B cell (primary cell): ENCODE results near the gene BLVRB. TPM values are rescaled to one million over a fixed set of nuclear protein-coding genes. Genes with fewer than 3 reads are reported as not detected.
"Not testable (repeated sequence)": the region's sequence is repeated elsewhere in the genome, so short reads cannot be mapped to it uniquely, and the experiment has no call there.

Source experiments
- ATAC-seq: fragments of 200-7000 bp; cut with Tn5 transposase; one replicate; pipeline ENCODE4 v1.10.0; 2021; ENCODE audit warnings: low read depth, mild to moderate bottlenecking, moderate number of reproducible peaks, moderate library complexity
- CTCF ChIA-PET: fragments of 350-600 bp; sonication (Branson Sonifier 250); formaldehyde crosslinking; loops from one replicate; lab custom pipeline; 2021; ENCODE audit warnings: antibody characterized with exemption, inconsistent platforms; lab: Charles Lee
- POLR2A ChIA-PET: fragments of 350-600 bp; sonication (Branson Sonifier 250); formaldehyde crosslinking; loops from one replicate; lab custom pipeline; 2021; ENCODE audit warnings: antibody characterized with exemption; lab: Charles Lee
- DNase-seq: peaks from one replicate; pipeline ENCODE4 v3.0.0; 2013
- H2AFZ ChIP-seq: 2 replicates; pipeline ENCODE4 v1.6.1; 2012; ENCODE audit warnings: mild to moderate bottlenecking, low read depth, low read length; ENCODE audit not compliant: insufficient read depth, poor library complexity, severe bottlenecking
- H3K27ac ChIP-seq, 2 donors: 1 replicate in 1 of 2; 2 replicates in 1 of 2; pipeline ENCODE4 v1.5.1; 2012 to 2013; ENCODE audit warnings: low read length in 2 of 2, mild to moderate bottlenecking in 2 of 2, moderate library complexity in 1 of 2
- H3K27me3 ChIP-seq, 4 experiments: fragments of 200-600 bp in 1 of 4; sonication (generic) in 1 of 4; replicated peaks in 1 of 4; 1 replicate in 2 of 4; 2 replicates in 2 of 4; pipeline versions ENCODE4 v1.6.1 to v1.7.0; 2013 to 2016; ENCODE audit warnings: low read length in 3 of 4, mild to moderate bottlenecking in 2 of 4, mixed read lengths in 1 of 4, moderate library complexity in 1 of 4; ENCODE audit not compliant: insufficient read depth in 4 of 4, control insufficient read depth in 3 of 4; ENCODE audit errors: control extremely low read depth in 1 of 4
- H3K36me3 ChIP-seq, 2 experiments: replicated peaks in 1 of 2; 1 replicate in 1 of 2; 2 replicates in 1 of 2; pipeline versions ENCODE4 v1.6.1 to v1.7.1; 2013; ENCODE audit warnings: low read length in 1 of 2; ENCODE audit not compliant: insufficient read depth in 2 of 2, control insufficient read depth in 1 of 2; ENCODE audit errors: control extremely low read depth in 1 of 2, extremely low read depth in 1 of 2
- H3K4me1 ChIP-seq, 2 donors: fragments of 200-600 bp in 1 of 2; sonication (generic) in 1 of 2; 1 replicate in 1 of 2; 2 replicates in 1 of 2; pipeline versions ENCODE4 v1.5.1 to v1.6.1; 2013 to 2017; ENCODE audit warnings: low read length in 2 of 2; ENCODE audit not compliant: control insufficient read depth in 2 of 2, insufficient read depth in 2 of 2
- H3K4me2 ChIP-seq: replicated peaks from 2 replicates; pipeline ENCODE3; 2012; ENCODE audit warnings: mild to moderate bottlenecking, low read depth, low read length; ENCODE audit not compliant: poor library complexity, severe bottlenecking
- H3K4me3 ChIP-seq, 5 experiments: fragments of 200-600 bp in 1 of 5; sonication (generic) in 1 of 5; 1 replicate in 3 of 5; 2 replicates in 2 of 5; pipeline versions ENCODE4 v1.5.1 to v1.7.0; 2011 to 2016; ENCODE audit warnings: low read length in 4 of 5, mild to moderate bottlenecking in 4 of 5, low read depth in 2 of 5, control low read depth in 1 of 5, moderate library complexity in 1 of 5; ENCODE audit not compliant: insufficient read depth in 1 of 5; ENCODE audit errors: control extremely low read depth in 1 of 5, extremely low read depth in 1 of 5
- H3K79me2 ChIP-seq: fragments of 200-600 bp; sonication (generic); one replicate; pipeline ENCODE4 v1.6.0; 2016; ENCODE audit warnings: low read length; ENCODE audit not compliant: control insufficient read depth, insufficient read depth
- H3K9ac ChIP-seq: fragments of 200-600 bp; sonication (generic); 2 replicates; pipeline ENCODE4 v1.6.1; 2017; ENCODE audit warnings: mild to moderate bottlenecking, low read length, moderate library complexity
- H3K9me3 ChIP-seq, 3 donors: one replicate each; pipeline versions ENCODE4 v1.6.1 to v1.7.1; 2013; ENCODE audit warnings: low read length in 2 of 3; ENCODE audit not compliant: control insufficient read depth in 2 of 3, insufficient read depth in 1 of 3; ENCODE audit errors: control extremely low read depth in 1 of 3
- H4K20me1 ChIP-seq: 2 replicates; pipeline ENCODE4 v1.6.0; 2012; ENCODE audit warnings: mild to moderate bottlenecking, low read length; ENCODE audit not compliant: insufficient read depth, control insufficient read depth, poor library complexity, severe bottlenecking
- H3K27ac Mint-ChIP-seq: one replicate; pipeline ENCODE4 v1.8.0; 2021; ENCODE audit warnings: mixed read lengths
- H3K27me3 Mint-ChIP-seq: one replicate; pipeline ENCODE4 v1.8.0; 2021; ENCODE audit warnings: mixed read lengths
- H3K4me1 Mint-ChIP-seq: one replicate; pipeline ENCODE4 v1.8.0; 2021; ENCODE audit warnings: mixed read lengths
- H3K4me3 Mint-ChIP-seq: one replicate; pipeline ENCODE4 v1.8.0; 2021; ENCODE audit warnings: mixed read lengths
- H3K9me3 Mint-ChIP-seq: one replicate; pipeline ENCODE4 v1.8.0; 2022; ENCODE audit warnings: mixed read lengths; ENCODE audit not compliant: insufficient read depth
- CTCF ChIP-seq: fragments of 200-600 bp; IDR thresholded peaks from one replicate; pipeline ENCODE4 v1.8.0; 2022; ENCODE audit warnings: antibody characterized with exemption, mild to moderate bottlenecking
- EZH2 ChIP-seq: IDR thresholded peaks from 2 replicates; pipeline ENCODE4 v1.6.1; 2012; ENCODE audit warnings: borderline replicate concordance, low read depth, mild to moderate bottlenecking, moderate library complexity, low read length; ENCODE audit not compliant: insufficient read depth, poor library complexity, severe bottlenecking
- WGBS: methylation state at CpG from one replicate; pipeline ENCODE4 v1.1.5; 2013; ENCODE audit warnings: missing lambda C conversion rate; ENCODE audit not compliant: insufficient coverage; 5-methylcytosine and 5-hydroxymethylcytosine counted together
- intact Hi-C: fragments of 100-400 bp; cut with micrococcal nuclease; formaldehyde crosslinking; loops from one replicate; pipeline ENCODE4 v1.10.0; 2022
- polyA plus RNA-seq: library from polyadenylated mRNA; depleted of rRNA; stranded (reverse); fragments of >200 nt; gene quantifications from 2 replicates; pipeline ENCODE4 v1.2.3, GENCODE V29; 2012
- total RNA-seq, 2 donors: library from RNA; stranded (reverse); fragments of 120-200 nt in 1 of 2; gene quantifications; 1 replicate in 1 of 2; 2 replicates in 1 of 2; pipeline versions ENCODE4 v1.2.3 to v1.2.4, GENCODE V29; 2013 to 2022

The BLVRB gene
- total and polyA plus RNA-seq, 2 donors (not counting 1 experiment from before 2014, with no cell fraction given): 14.2 to 23.2 TPM

- H3K36me3 ChIP-seq: no peaks in the 10 kb centered on the region
- no peaks in the 10 kb centered on the region for H3K9me3 Mint-ChIP-seq
- H3K4me3 ChIP-seq: no peak overlapping the region
- peaks cover 0 to 26% (median 0%) of the 10 kb centered on the region in 3 donors for H3K9me3 ChIP-seq
- no peak overlapping the region for H3K27ac ChIP-seq
- H2AFZ ChIP-seq: no peak overlapping the region
- H3K27ac Mint-ChIP-seq: no peak overlapping the region
- 84% methylated on average over 3 of the region's 3 CpGs for WGBS
- H3K4me2 ChIP-seq: no peak overlapping the region
- peaks cover 29% of the 10 kb centered on the region for H3K27me3 Mint-ChIP-seq
- intact Hi-C loops: no loop called here
- TF ChIP-seq EZH2 (no peak), CTCF (no peak)
- H4K20me1 ChIP-seq: no peaks in the 10 kb centered on the region
- H3K79me2 ChIP-seq: no peaks in the 10 kb centered on the region
- ChIA-PET CTCF (no interaction called here), POLR2A (no interaction called here)
- peaks cover 6% of the 10 kb centered on the region for H3K4me1 Mint-ChIP-seq
- H3K27me3 ChIP-seq: peaks cover 0 to 30% (median 3%) of the 10 kb centered on the region in 4 experiments
- peaks cover 0 to 3% of the 10 kb centered on the region in 2 donors for H3K4me1 ChIP-seq
- DNase-seq: no peak
- H3K4me3 Mint-ChIP-seq: no peak overlapping the region
- no peak overlapping the region for H3K9ac ChIP-seq
- no peak for ATAC-seq
Observed at GRCh38 chr19:40486017-40486416, 20.5 kb upstream of the BLVRB start.

GRCh38 chr19:40475878-40476644 is 10.5 kb upstream of the BLVRB start:
- H3K4me3 ChIP-seq, H3K9me3 ChIP-seq, H3K27ac Mint-ChIP-seq, H3K27me3 ChIP-seq, intact Hi-C loops, H3K9ac ChIP-seq, H3K27ac ChIP-seq, H3K4me3 Mint-ChIP-seq, H3K36me3 ChIP-seq, H3K4me1 ChIP-seq, ATAC-seq, H3K4me2 ChIP-seq, H3K79me2 ChIP-seq, H2AFZ ChIP-seq, H4K20me1 ChIP-seq, DNase-seq, H3K4me1 Mint-ChIP-seq, H3K9me3 Mint-ChIP-seq: not testable (repeated sequence)
- peaks cover 13% of the 10 kb centered on the region for H3K27me3 Mint-ChIP-seq
- 94% methylated on average over 15 of the region's 15 CpGs for WGBS
- ChIA-PET POLR2A (interaction anchor here (0.6 kb wide), 3 partner anchors 14 to 688 kb away, joined by 3 read pairs; no protein-coding TSS in a partner anchor), CTCF (interaction anchor here (2.1 kb wide), 1 partner anchor 171 kb away, joined by 8 read pairs; no protein-coding TSS in a partner anchor)
